H54 (cell line): ENCODE results near the gene ELFN1.

Source experiments
- DNase-seq: peaks from one replicate; pipeline ENCODE4 v3.0.0; 2011; ENCODE audit warnings: low spot score, mixed read lengths; ENCODE audit not compliant: insufficient read length
- FAIRE-seq: peaks from 3 replicates; lab custom pipeline; 2011; peaks lifted over from hg19 to GRCh38; lab: Jason Lieb, UNC
- POLR2A ChIP-seq: IDR thresholded peaks from 2 replicates; pipeline ENCODE4 v1.6.1; 2011; ENCODE audit warnings: low read depth, mild to moderate bottlenecking, low read length

Gene ELFN1

DNA sequence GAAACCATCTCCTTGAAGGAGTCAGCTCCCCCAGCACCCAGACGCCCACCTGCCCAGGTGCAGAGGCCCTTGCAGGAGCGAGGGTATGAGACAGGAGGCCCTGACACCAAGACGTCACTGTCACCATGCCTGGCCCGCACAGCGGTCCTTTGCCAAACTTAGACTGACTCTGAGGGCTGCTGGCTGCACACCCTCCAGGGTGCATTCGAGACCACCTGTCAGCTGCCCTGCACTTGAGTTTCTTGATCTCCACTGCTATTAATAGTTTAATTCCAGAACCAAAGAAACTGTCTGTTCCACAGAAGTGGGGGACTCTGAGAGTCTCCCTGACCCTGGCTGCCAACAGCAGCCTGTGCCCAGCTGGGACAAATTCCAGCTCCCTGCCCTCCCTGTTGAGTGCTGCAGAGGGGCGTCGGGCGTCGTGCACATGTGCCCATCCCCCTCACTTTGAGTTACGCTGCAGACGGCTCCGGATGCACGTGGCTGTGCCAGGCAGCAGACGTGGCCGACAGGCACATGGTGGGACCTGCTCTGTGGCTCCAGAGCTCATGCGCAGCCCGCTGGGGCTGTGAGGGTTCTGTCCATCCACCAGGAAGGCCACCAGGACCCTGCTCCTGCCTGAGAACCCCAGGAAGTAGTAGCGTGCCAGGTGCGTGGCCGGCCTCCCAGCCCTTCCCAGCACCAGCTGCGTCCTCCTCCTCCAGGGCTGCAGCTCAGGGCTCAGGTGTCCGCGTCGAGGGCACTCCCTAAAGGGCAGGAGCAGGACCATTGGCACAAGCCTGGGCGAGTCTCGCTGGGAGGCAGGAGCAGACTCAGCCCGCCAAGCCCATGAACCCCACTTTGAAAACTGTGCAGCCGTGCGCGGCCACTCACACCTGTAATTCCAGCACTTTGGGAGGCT, 24.8 kb downstream of the ELFN1 start:
- no peak for TF ChIP-seq POLR2A
- DNase-seq (no peak), FAIRE-seq (no peak)

DNA sequence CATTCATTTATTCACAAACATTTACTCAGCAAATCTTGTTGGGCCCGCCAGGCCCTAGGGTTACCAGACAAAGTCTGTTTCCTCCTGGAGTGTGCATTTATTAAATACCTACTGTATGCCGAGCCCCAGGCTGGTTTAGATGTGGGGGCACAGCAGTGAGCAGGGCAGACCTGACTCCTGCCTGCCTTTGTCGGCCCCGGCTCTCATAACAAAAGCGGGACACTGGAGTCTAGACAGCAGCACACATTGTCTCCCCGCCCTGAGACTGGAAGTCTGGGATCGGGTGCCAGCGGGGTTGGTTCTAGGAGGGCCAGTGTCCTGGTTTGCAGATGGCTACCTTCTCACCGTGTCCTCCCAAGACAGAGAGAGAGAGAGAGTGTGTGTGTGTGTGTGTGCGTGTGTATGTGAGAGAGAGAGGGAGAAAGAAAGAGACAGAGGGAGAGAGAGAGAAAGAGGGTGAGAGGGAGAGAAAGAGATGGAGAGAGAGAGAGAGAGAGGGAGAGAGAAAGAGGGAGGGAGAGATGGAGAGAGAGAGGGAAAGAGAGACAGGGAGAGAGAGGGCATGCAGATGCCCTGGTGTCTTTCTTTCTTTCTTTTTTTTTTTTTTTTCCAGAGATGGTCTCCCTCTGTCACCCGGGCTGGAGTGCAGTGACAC, 25.9 kb downstream of the ELFN1 start:
- FAIRE-seq (no peak), DNase-seq (no peak)
- no peak for TF ChIP-seq POLR2A

DNA sequence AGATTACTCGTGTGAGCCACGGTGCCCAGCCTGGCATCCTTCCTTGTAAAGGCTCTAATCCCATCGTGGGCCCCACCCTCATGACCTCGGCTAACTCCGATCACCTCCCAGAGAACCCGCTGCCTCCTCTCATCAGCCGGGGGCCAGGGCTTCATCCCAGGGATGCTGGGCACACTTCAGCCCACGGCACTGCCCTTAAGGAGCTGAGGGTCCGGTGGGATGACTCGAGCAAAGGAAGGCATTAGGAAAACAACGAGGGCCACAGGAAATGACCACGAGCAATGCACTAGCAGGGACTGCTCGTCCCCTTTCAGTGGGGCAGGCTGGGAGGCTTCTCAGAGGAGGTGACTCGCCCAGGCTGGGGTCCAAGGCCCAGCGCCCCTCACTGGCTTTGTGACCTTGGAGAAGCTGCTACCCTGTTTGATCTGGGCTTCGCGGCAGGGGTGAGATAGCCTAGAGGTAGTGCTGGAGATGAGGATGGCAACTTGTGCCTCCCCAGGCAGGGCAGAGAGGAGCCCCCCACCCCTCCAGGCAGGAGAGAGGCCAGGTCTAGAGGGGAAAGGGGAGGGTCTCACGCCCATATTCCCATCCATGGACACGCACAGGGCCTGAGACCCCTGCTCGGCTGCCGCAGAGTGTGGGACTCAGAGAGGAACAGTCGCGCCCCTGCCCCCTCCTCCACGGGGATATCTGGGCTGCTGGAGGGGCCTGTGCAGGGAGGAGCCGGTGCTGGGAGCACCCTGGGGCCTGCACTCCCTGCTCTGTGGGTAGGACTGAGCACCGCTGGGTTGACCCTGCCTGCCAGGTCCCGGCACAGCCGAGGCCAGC, 26.8 kb downstream of the ELFN1 start:
- TF ChIP-seq POLR2A = no peak
- DNase-seq (no peak), FAIRE-seq (no peak)

DNA sequence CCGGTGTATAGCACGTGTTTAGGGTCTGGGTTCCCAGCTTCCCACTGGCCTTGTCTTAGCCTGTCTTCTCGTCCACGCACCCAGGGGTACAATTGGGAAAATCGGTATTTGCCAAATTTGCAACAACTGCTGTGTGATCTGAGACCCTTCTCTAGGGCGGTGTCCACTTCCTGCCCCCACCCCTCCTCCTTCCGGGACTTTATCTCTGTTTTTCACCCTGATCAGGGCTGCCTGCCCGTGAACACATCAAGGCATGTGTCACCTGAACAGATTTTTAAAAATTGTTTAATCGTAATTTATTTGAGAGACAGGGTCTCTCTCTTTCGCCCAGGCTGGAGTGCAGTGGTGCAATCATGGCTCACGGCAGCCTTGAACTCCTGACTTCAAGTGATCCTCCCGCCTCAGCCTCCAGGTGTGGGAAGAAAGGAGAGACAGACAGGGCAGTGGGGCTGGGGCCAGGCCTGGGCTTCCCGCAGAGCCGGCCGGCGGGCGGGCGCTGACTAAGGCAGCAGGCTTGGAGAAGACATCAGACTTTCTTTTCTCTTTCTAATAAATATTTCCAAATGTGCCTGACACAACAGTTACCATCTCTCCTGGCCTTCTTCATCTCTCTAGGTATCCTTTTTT, 27.5 kb downstream of the ELFN1 start:
- FAIRE-seq (no peak), DNase-seq (no peak)
- no peak for TF ChIP-seq POLR2A

DNA sequence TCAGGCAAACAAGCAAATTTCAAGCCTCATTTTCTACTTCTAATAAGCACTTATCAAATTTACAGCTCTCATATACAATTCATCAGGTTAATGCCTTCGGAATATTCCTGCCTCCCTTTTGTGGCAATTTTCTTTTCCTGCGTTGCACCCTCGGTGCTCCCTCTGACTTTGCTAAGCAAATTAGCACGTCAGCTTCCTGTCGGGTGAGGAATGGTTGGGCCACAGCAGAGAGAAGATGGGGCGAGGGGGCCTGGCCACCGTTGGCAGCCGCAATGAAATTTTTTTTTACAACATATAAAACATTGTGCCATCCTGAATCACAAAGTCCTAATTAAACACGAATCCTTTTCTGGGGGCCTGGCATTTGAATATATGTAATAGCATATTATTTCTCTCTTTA, 28.1 kb downstream of the ELFN1 start:
- DNase-seq = no peak
- no peak for TF ChIP-seq POLR2A
- no peak for FAIRE-seq

DNA sequence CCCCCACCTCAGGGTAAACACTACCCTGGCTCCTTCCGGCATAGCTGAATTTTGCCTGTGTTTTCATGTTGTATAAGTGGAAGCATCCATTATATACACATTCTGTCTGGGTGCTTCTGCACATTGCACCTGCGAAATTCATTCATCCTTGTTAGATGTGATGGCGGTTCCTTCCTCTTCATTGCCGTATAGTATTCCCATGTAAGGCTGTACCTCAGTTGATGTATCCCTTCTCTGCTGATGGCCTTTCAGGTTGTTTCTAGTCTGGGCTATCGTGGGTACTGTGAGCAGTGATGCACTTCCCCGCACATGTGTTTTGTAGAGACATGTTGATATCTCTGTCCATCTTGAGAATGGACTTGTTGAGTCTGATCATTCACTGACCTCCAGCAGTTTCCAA, 28.9 kb downstream of the ELFN1 start:
- no peak for TF ChIP-seq POLR2A
- FAIRE-seq = no peak
- DNase-seq = no peak

DNA sequence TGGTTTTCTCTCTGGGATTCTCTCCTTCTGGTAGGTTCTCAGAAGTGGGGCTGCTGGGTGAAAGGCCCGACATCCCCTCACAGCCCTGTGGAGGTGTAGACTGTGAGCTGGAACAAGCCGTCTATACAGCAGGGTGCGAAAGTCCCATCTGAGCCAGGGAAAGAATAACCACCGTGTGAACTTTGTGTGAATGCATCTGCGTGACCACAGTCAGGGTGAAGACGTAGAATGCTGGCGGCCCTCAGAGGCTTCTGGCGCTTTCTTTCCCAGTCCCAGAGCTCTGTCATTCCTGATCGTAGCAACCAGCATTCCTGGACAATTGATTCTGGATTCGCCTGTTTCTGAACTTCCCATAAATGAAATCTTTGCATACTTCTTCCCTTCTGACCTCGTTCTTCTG, 30.0 kb downstream of the ELFN1 start:
- FAIRE-seq (no peak), DNase-seq (no peak)
- no peak for TF ChIP-seq POLR2A

DNA sequence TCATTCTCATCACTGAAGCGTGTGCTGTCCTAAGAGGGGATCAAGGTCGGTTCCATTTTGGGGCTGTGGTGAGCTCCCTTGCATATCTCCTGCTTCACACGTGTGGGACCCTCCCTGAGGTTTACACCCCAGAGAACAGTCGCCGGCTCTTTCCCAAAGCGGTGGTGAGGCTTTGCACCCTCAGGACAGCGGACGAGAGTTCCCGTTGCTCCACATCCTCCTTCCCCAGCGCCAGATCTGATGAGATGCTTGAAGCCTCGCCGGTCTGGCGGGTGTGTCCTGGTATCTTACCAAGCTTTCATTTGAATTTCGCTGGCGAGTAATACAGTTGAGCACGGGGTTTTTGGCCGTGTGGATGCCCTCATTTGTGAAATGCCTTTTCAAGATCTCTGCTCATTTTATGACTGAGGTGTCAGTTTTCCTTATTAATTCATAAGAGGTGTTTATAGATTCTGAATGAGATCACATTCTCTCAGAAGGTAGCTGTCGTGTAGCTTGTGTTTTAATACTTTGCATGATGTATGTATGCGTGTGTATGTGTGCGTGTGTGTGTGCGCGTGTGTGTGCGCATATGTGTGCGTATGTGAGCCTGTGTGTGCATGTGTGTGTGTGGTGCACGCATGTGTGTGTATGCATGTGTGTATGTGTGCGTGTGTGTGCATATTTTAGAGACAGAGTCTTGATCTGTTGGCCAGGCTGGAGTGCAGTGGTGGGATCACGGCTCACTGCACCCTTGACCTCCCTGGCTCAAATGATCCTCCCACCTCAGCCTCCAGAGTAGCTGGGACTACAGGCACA, 30.7 kb downstream of the ELFN1 start:
- no peak for DNase-seq
- no peak for FAIRE-seq
- TF ChIP-seq POLR2A = no peak

DNA sequence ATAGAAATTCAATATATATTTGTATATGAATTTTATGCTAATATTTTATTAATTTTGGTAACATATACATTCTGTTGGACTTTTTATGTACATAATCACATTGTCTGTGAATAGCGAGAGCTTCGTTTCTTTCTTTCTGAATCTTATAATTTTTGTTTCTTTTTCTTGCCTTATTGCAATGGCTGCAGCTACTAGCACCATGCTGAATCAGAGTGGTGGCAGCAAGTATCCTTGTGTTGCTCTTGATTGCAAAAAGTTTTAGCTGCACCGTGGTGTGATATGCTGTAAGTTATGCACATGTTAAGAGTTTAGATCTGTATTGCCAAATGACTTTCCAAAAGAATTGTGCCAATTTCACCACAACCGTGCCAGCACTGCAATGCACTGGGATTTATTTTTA, 32.6 kb downstream of the ELFN1 start:
- no peak for TF ChIP-seq POLR2A
- FAIRE-seq = no peak
- DNase-seq = no peak

DNA sequence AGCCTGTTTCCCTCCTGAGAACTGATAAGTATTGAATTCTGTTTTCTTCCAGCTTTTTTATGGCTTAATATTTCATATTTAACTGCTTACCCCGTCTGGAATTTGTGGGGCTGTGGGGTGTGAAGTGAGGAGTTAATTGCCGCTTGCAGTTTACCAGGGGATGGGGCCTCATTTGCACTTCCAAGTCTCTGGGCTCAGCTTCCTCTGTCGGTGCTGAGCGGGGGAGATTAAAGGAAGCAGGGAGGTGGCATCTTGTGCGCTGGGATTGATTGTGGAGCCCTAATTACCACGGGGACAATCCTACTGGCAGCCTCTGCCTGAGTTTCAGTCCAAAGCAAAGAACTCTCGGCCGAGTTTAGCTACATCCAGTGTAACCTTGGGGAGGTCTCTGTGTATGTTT, 33.4 kb downstream of the ELFN1 start:
- FAIRE-seq = no peak
- DNase-seq = no peak
- no peak for TF ChIP-seq POLR2A

DNA sequence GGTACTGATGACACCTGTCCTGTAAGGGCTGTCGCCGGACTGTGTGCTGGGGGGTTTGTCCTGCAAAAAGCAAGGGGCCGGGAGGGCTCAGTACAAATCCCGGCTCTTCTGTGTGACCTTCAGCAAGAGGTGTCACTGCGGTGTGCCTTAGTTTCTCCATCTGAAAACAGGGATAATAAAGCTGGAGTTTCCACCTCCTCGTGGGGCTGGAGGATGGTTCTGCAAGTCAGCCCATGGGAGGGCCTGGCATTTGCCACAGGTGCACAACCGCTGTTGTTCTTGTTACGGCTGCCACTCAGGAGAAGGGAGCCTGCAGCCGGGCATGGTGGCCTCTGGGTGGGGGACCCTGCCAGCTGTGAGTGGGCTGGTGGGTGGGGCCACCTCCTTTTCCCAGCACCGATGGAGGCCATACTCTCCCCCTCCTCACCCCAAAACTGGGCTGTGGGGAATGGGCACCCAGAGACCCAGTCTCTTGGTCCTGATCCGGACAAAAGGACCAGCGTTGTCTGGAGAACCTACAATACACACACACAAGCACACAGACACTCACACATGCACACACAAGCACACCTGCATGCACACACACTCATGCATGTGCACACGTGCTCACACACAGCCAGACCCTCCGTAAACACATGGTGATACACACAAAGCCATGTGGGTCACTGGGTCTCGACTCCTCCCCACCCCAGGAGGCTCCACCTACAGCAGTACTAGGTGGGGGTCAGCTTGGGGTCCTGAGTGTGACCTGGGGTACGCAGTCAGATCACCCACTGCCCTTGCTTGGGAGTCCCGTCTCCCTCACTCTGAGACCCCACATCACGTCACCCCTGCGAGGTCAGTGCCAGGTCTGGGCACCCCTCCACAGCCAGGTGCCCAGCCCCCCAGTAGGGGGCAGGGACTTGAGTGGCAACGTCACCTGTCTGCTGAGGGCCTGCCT, 34.1 kb downstream of the ELFN1 start:
- TF ChIP-seq POLR2A = no peak
- FAIRE-seq (no peak), DNase-seq (no peak)
